OCI-LY7 (cell line): ENCODE data around the gene AKAP17A. TPM values are rescaled to one million over a fixed set of nuclear protein-coding genes. Genes with fewer than 3 reads are reported as not detected.
A peak's percentile ranks its signal among the peaks of the same experiment; 100 is the strongest.

Experiments
- BruUV-seq: library from RNA; stranded (reverse); fragments of 400-500 nt; replicated peaks from 2 replicates; lab custom pipeline; 2021; lab: Mats Ljungman, UMichigan
- CTCF ChIA-PET: fragments of 300-600 bp; sonication (Branson Sonifier 250); formaldehyde crosslinking; loops from one replicate; lab custom pipeline; 2022; ENCODE audit warnings: antibody characterized with exemption; ENCODE audit not compliant: unreplicated experiment; lab: Charles Lee
- POLR2A ChIA-PET: fragments of 300-600 bp; sonication (Branson Sonifier 250); formaldehyde crosslinking; loops from one replicate; lab custom pipeline; 2022; ENCODE audit warnings: antibody characterized with exemption; lab: Charles Lee
- DNase-seq: peaks from one replicate; pipeline ENCODE4 v3.0.0-alpha.2; 2015; ENCODE audit warnings: low spot score
- H2AFZ ChIP-seq: fragments of 200-600 bp; sonication (generic), shearing (Covaris generic); 2 replicates; pipeline ENCODE4 v1.6.1; 2014; ENCODE audit warnings: mild to moderate bottlenecking, antibody characterized with exemption, low read length, moderate library complexity
- H3K27ac ChIP-seq: fragments of 200-600 bp; sonication (generic); 2 replicates; pipeline ENCODE4 v1.5.1; 2014; ENCODE audit warnings: mixed run types, low read depth, mild to moderate bottlenecking, moderate library complexity, low read length, inconsistent platforms; ENCODE audit not compliant: poor library complexity, severe bottlenecking
- H3K36me3 ChIP-seq: fragments of 200-600 bp; sonication (generic); 2 replicates; pipeline ENCODE4 v1.6.1; 2014; ENCODE audit warnings: mild to moderate bottlenecking, antibody characterized with exemption, low read length, moderate library complexity, mixed read lengths; ENCODE audit not compliant: insufficient read depth
- H3K4me1 ChIP-seq: fragments of 200-600 bp; sonication (generic); 2 replicates; pipeline ENCODE4 v1.5.1; 2014; ENCODE audit warnings: mild to moderate bottlenecking, low read length; ENCODE audit not compliant: insufficient read depth, poor library complexity, severe bottlenecking
- H3K4me2 ChIP-seq: fragments of 200-600 bp; sonication (generic); 2 replicates; pipeline ENCODE4 v1.6.1; 2014; ENCODE audit warnings: mild to moderate bottlenecking, low read length
- H3K4me3 ChIP-seq: fragments of 200-600 bp; sonication (generic); 2 replicates; pipeline ENCODE4 v1.5.1; 2014; ENCODE audit warnings: mild to moderate bottlenecking, low read depth, low read length; ENCODE audit not compliant: poor library complexity, severe bottlenecking
- H3K79me2 ChIP-seq: fragments of 200-600 bp; sonication (generic); 2 replicates; pipeline ENCODE4 v1.6.1; 2016; ENCODE audit warnings: low read depth, mild to moderate bottlenecking, low read length, moderate library complexity, mixed read lengths; ENCODE audit not compliant: insufficient read depth
- H3K9me2 ChIP-seq: fragments of 200-600 bp; sonication (generic); 2 replicates; pipeline ENCODE4 v1.6.1; 2016; ENCODE audit warnings: mild to moderate bottlenecking, low read length, mixed read lengths; ENCODE audit not compliant: insufficient read depth
- H3K9me3 ChIP-seq: fragments of 200-600 bp; sonication (generic); 2 replicates; pipeline ENCODE4 v1.6.1; 2014; ENCODE audit warnings: mild to moderate bottlenecking, mixed run types, low read length, mixed read lengths
- H4K20me1 ChIP-seq: fragments of 200-600 bp; sonication (generic); 2 replicates; pipeline ENCODE4 v1.6.1; 2014; ENCODE audit warnings: mild to moderate bottlenecking, antibody characterized with exemption, low read length, moderate library complexity, mixed read lengths; ENCODE audit not compliant: insufficient read depth
- EZH2phosphoT487 ChIP-seq: fragments of 200-600 bp; sonication (generic); IDR thresholded peaks from 2 replicates; pipeline ENCODE4 v1.6.1; 2018; ENCODE audit warnings: low read depth, borderline replicate concordance, mild to moderate bottlenecking, mixed run types, antibody characterized with exemption, low read length, moderate library complexity, mixed read lengths
- intact Hi-C: fragments of 100-400 bp; cut with micrococcal nuclease; formaldehyde crosslinking; loops from one replicate; pipeline ENCODE4 v1.10.0; 2022; ENCODE audit not compliant: unreplicated experiment
- total RNA-seq, 2 experiments: library from RNA; depleted of rRNA in 1 of 2; stranded (reverse); fragments of >200 nt in 1 of 2; shearing (Covaris generic) in 1 of 2; gene quantifications; 2 replicates each; pipeline ENCODE4 v1.2.3, GENCODE V29; 2014 to 2022
- TF ChIP-seq, protein P1 (sequence below): fragments of 200-600 bp; sonication (generic); conservative IDR thresholded peaks from 2 replicates; pipeline ENCODE4 v1.5.1; 2014; ENCODE audit warnings: mild to moderate bottlenecking, antibody characterized with exemption, low read length, moderate library complexity, mixed read lengths

The AKAP17A gene
- total RNA-seq, 2 experiments from 2014 or later = 64.2 to 64.9 TPM

DNA sequence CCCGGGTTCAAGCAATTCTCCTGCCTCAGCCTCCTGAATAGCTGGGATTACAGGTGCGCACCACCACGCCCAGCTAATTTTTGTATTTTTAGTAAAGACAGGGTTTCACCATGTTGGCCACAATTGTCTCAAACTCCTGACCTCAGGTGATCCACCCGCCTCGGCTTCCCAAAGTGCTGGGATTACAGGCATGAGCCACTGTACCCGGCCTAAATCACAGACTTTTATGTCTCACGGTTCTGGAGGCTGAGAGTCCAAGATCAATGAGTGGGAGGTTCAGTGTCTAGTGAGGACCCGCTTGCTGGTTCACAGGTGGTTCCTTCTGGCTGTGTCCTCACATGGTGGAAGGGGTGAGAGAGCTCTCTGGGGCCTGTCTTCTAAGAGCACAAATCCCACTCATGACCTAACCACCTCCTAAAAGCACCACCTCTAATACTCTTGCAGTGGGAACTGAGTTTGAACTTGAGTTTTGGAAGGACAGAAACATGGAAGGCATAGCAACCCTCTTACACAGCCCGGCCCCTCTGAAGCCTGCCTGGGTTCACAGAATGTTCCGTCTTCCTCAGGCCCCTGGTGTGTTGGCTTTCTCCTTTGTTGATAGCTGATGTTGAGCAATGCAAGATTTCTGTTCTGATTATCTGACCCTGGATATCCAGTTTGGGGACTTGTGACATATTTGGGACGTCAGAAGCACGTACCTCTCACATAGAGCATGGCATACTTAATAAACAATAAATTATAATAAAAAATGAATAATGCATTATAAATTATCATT, 1.9 kb upstream of the AKAP17A start:
- no peak for DNase-seq
- peaks cover 19% of the 10 kb centered on the region for H3K36me3 ChIP-seq
- H3K4me1 ChIP-seq = peaks cover 33% of the 10 kb centered on the region
- peak overlapping the region; percentile 66 for H3K27ac ChIP-seq
- H4K20me1 ChIP-seq = peaks cover 7% of the 10 kb centered on the region; the same call in 1 of the 2 replicates
- no peak overlapping the region for H3K4me2 ChIP-seq
- no peaks in the 10 kb centered on the region for H3K9me3 ChIP-seq
- no peaks in the 10 kb centered on the region for H3K9me2 ChIP-seq
- CTCF ChIA-PET = no interaction called here
- no TSS peak for BruUV-seq
- POLR2A ChIA-PET = no interaction called here
- intact Hi-C loops = no loop called here
- 0 out of 2 replicates have a peak overlapping the region, but pooled peaks have one; percentile 17 for H2AFZ ChIP-seq
- H3K4me3 ChIP-seq = no peak overlapping the region
- TF ChIP-seq EZH2phosphoT487 = no peak
- TF ChIP-seq, protein P1, sequence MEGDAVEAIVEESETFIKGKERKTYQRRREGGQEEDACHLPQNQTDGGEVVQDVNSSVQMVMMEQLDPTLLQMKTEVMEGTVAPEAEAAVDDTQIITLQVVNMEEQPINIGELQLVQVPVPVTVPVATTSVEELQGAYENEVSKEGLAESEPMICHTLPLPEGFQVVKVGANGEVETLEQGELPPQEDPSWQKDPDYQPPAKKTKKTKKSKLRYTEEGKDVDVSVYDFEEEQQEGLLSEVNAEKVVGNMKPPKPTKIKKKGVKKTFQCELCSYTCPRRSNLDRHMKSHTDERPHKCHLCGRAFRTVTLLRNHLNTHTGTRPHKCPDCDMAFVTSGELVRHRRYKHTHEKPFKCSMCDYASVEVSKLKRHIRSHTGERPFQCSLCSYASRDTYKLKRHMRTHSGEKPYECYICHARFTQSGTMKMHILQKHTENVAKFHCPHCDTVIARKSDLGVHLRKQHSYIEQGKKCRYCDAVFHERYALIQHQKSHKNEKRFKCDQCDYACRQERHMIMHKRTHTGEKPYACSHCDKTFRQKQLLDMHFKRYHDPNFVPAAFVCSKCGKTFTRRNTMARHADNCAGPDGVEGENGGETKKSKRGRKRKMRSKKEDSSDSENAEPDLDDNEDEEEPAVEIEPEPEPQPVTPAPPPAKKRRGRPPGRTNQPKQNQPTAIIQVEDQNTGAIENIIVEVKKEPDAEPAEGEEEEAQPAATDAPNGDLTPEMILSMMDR = no peak
- peaks cover 29% of the 10 kb centered on the region for H3K79me2 ChIP-seq

DNA sequence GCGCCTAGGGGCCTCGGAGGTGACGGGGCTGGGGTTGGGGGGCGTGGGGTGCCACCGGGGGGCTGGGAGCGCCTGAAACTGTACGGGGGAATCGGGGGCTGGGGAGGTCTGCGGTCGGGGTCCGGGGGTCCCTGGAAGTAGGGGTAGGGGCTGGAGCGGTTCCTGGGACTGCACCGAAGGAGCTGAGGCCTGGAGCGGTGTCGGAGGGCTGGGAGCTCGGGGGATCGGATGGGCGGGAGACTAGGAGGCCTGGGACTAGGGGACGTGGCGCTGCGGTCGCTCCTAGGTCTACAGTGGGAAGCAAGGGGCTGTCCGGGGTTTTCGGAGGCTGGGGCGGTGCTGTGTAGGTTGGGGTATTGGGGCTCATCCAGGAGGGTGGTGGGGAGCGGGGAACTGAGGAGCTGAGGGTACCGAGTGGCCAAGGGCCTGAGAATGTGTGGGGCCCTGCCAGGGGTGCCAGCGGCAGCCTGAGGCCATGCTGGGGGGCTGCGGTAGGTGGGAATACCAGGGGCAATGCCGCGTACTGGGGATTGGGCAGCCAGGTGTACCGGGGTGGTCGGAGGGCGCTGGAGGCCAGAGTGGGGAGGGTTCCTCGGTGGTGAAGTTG, 562 bp downstream of the AKAP17A start:
- peak overlapping the region; percentile 78 for H3K4me2 ChIP-seq
- BruUV-seq = no TSS peak
- POLR2A ChIA-PET = no interaction called here
- no peaks in the 10 kb centered on the region for H3K9me2 ChIP-seq
- H2AFZ ChIP-seq = no peak overlapping the region
- H3K36me3 ChIP-seq = peaks cover 40% of the 10 kb centered on the region
- peak overlapping the region; percentile 17 for H3K27ac ChIP-seq
- TF ChIP-seq EZH2phosphoT487 = no peak
- TF ChIP-seq, protein P1 = no peak
- intact Hi-C loops = loop anchor here (1.0 kb wide), 1 partner anchor 200 kb away; the partner anchor contains the start of gene SLC25A6
- CTCF ChIA-PET = no interaction called here
- DNase-seq = no peak
- H3K4me1 ChIP-seq = peaks cover 23% of the 10 kb centered on the region
- H3K79me2 ChIP-seq = peaks cover 38% of the 10 kb centered on the region
- no peaks in the 10 kb centered on the region for H3K9me3 ChIP-seq
- peak overlapping the region; percentile 90 for H3K4me3 ChIP-seq
- H4K20me1 ChIP-seq = peaks cover 7% of the 10 kb centered on the region; the same call in 1 of the 2 replicates
